GM23338 (cell line): ENCODE measurements around the gene CCDC92.

ENCODE experiments used
- CREB1 ChIP-seq: fragments of 250-450 bp; sonication (Bioruptor Pico); IDR thresholded peaks from 2 replicates; pipeline ENCODE4 v1.5.0; 2020; ENCODE audit warnings: low read depth, mild to moderate bottlenecking, moderate library complexity
- EZH2 ChIP-seq: fragments of 200-600 bp; sonication (generic); IDR thresholded peaks from one replicate; pipeline ENCODE4 v1.8.0; 2017; ENCODE audit warnings: antibody characterized with exemption, mild to moderate bottlenecking, low read depth; ENCODE audit not compliant: unreplicated experiment
- POLR2AphosphoS5 ChIP-seq: IDR thresholded peaks from 2 replicates; pipeline ENCODE4 v1.6.1; 2016; ENCODE audit warnings: antibody characterized with exemption, low read depth
- TF ChIP-seq, protein P1 (sequence below), 2 experiments: fragments of 200-600 bp in 1 of 2; sonication (generic) in 1 of 2; conservative IDR thresholded peaks; 2 replicates each; pipeline versions ENCODE4 v1.5.1 to v1.6.1; 2016 to 2017; ENCODE audit warnings: antibody characterized with exemption in 2 of 2, low read depth in 2 of 2, mild to moderate bottlenecking in 2 of 2, moderate library complexity in 1 of 2

DNA sequence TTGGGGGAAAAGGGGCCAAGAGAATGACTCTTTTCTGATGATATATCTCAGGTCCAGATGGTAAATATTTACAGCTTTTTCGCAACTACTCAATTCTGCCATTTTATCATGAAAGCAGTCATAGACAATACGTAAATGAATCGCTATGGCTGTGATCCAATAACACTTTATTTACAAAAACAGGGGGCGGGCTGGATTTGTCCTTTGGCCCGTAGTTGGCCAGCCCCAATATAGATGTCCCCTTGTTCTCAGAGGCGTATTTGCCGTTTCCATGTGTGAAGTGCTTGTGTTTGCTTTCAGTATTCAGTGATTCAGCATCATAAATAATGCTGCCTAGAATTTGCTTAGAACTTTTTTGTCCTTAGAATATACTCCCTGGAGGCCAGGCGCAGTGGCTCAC, 77.2 kb downstream of the CCDC92 start:
- TF ChIP-seq, protein P1, sequence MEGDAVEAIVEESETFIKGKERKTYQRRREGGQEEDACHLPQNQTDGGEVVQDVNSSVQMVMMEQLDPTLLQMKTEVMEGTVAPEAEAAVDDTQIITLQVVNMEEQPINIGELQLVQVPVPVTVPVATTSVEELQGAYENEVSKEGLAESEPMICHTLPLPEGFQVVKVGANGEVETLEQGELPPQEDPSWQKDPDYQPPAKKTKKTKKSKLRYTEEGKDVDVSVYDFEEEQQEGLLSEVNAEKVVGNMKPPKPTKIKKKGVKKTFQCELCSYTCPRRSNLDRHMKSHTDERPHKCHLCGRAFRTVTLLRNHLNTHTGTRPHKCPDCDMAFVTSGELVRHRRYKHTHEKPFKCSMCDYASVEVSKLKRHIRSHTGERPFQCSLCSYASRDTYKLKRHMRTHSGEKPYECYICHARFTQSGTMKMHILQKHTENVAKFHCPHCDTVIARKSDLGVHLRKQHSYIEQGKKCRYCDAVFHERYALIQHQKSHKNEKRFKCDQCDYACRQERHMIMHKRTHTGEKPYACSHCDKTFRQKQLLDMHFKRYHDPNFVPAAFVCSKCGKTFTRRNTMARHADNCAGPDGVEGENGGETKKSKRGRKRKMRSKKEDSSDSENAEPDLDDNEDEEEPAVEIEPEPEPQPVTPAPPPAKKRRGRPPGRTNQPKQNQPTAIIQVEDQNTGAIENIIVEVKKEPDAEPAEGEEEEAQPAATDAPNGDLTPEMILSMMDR (conservative IDR thresholded peaks at IDR 0.05; ENCODE audit: low read depth in 2 of 2) = no peak
- TF ChIP-seq EZH2 (no peak), CREB1 (CRISPR knock-in tag) (no peak), POLR2AphosphoS5 (no peak)
